NCI-H1105 treated with DMSO at 0.1 percent for 48 hours (cell line): ENCODE results near the gene RALGAPA2.

Experiments
- DNase-seq: peaks from one replicate; lab custom pipeline; 2025; lab: John Stamatoyannopoulos, UW

The RALGAPA2 gene

GRCh38 chr20:20399531-20400500 lies 312.6 kb downstream of the RALGAPA2 start:
- no peak for DNase-seq

- DNase-seq = no peak
Measured at GRCh38 chr20:20398123-20398522, 314.3 kb downstream of the RALGAPA2 start.

- DNase-seq = no peak
Measured at GRCh38 chr20:20396794-20397193, 315.6 kb downstream of the RALGAPA2 start.

- DNase-seq = peak; percentile 99
Measured at GRCh38 chr20:20395903-20396568, 316.4 kb downstream of the RALGAPA2 start.

- no peak for DNase-seq
Measured at GRCh38 chr20:20395087-20395486, 317.4 kb downstream of the RALGAPA2 start.

- no peak for DNase-seq
Measured at GRCh38 chr20:20393207-20394120, 319.0 kb downstream of the RALGAPA2 start.

- no peak for DNase-seq
Measured at GRCh38 chr20:20391766-20392165, 320.7 kb downstream of the RALGAPA2 start.

GRCh38 chr20:20391115-20391514 lies 321.3 kb downstream of the RALGAPA2 start:
- DNase-seq = no peak

GRCh38 chr20:20390393-20390792 lies 322.1 kb downstream of the RALGAPA2 start:
- DNase-seq = no peak

GRCh38 chr20:20386192-20386591 lies 326.3 kb downstream of the RALGAPA2 start:
- DNase-seq = no peak

GRCh38 chr20:20375862-20376261 lies 336.6 kb downstream of the RALGAPA2 start:
- DNase-seq = peak; percentile 98

- DNase-seq = peak; percentile 77
Measured at GRCh38 chr20:20373091-20373571, 339.3 kb downstream of the RALGAPA2 start.

- DNase-seq = no peak
Measured at GRCh38 chr20:20371681-20372080, 340.8 kb downstream of the RALGAPA2 start.

- peak; percentile 59 for DNase-seq
Measured at GRCh38 chr20:20371083-20371482, 341.4 kb downstream of the RALGAPA2 start.

- DNase-seq = peak; percentile 63
Measured at GRCh38 chr20:20370094-20370575, 342.3 kb downstream of the RALGAPA2 start.

GRCh38 chr20:20369250-20370093 lies 343.0 kb downstream of the RALGAPA2 start:
- DNase-seq = peak; percentile 70

GRCh38 chr20:20368418-20369249 lies 343.8 kb downstream of the RALGAPA2 start:
- DNase-seq = peak; percentile 50

- peak; percentile 100 for DNase-seq
Measured at GRCh38 chr20:20367575-20368417, 344.6 kb downstream of the RALGAPA2 start, which contains the start of gene INSM1. Gene INSM1 (plus strand): TSS chr20:20368104. CDS start chr20:20368268, 164 bp downstream.
